ENCODE results near the gene LRP8.

DNA sequence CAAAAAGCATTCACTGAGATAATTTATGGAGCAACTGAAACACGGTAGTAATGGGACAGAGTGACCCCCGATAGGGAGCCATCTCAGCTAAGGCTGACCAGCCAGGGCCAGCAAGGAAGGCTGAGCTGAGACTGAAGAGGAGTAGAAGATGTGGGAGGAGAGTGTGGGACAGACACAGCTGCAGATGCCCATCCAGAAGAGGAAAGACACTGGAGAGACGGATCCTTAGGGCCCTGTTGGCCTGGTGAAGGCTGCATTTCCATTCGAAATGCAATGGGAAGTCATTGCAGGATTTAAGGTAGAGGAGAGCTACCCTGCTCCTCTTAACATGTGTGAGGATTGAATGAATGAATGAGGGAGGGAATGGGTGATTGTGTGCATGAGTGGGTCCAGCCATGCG is 44.0 kb upstream of the LRP8 start:
- TF ChIP-seq, protein P1, sequence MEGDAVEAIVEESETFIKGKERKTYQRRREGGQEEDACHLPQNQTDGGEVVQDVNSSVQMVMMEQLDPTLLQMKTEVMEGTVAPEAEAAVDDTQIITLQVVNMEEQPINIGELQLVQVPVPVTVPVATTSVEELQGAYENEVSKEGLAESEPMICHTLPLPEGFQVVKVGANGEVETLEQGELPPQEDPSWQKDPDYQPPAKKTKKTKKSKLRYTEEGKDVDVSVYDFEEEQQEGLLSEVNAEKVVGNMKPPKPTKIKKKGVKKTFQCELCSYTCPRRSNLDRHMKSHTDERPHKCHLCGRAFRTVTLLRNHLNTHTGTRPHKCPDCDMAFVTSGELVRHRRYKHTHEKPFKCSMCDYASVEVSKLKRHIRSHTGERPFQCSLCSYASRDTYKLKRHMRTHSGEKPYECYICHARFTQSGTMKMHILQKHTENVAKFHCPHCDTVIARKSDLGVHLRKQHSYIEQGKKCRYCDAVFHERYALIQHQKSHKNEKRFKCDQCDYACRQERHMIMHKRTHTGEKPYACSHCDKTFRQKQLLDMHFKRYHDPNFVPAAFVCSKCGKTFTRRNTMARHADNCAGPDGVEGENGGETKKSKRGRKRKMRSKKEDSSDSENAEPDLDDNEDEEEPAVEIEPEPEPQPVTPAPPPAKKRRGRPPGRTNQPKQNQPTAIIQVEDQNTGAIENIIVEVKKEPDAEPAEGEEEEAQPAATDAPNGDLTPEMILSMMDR (IDR thresholded peaks at IDR 0.05; ENCODE audit: poor library complexity), result no peak
- no peak for TF ChIP-seq EZH2 (IDR thresholded peaks at IDR 0.05; ENCODE audit: borderline replicate concordance)

All from hepatocyte (in vitro differentiated cells).